PFSK-1 (cell line): ENCODE results near the gene GPR137B.

ENCODE experiments used
- FOXP2 ChIP-seq: optimal IDR thresholded peaks from 2 replicates; pipeline ENCODE3; 2011; ENCODE audit warnings: borderline replicate concordance, control low read depth, inconsistent platforms; ENCODE audit not compliant: insufficient read depth; ENCODE audit errors: extremely low read length, extremely low read depth
- POLR2AphosphoS5 ChIP-seq: IDR thresholded peaks from 2 replicates; pipeline ENCODE4 v1.6.1; 2012; ENCODE audit warnings: low read depth, mild to moderate bottlenecking, control low read depth, low read length, moderate library complexity
- SIN3A ChIP-seq: IDR thresholded peaks from 2 replicates; pipeline ENCODE4 v1.6.1; 2012; ENCODE audit warnings: mild to moderate bottlenecking, low read length, moderate library complexity, borderline replicate concordance; ENCODE audit not compliant: insufficient read depth
- TAF1 ChIP-seq: IDR thresholded peaks from 2 replicates; pipeline ENCODE4 v1.6.1; 2012; ENCODE audit warnings: low read length, control low read depth, borderline replicate concordance; ENCODE audit not compliant: insufficient read depth
- TF ChIP-seq, protein P1 (sequence below), 2 experiments: IDR thresholded peaks; 2 replicates each; pipeline versions ENCODE4 v1.6.1 to v1.8.0; 2011 to 2012; ENCODE audit warnings: low read depth in 2 of 2, low read length in 2 of 2, control low read depth in 1 of 2, inconsistent platforms in 1 of 2, mild to moderate bottlenecking in 1 of 2, moderate library complexity in 1 of 2; ENCODE audit not compliant: insufficient read depth in 1 of 2

The GPR137B gene

DNA sequence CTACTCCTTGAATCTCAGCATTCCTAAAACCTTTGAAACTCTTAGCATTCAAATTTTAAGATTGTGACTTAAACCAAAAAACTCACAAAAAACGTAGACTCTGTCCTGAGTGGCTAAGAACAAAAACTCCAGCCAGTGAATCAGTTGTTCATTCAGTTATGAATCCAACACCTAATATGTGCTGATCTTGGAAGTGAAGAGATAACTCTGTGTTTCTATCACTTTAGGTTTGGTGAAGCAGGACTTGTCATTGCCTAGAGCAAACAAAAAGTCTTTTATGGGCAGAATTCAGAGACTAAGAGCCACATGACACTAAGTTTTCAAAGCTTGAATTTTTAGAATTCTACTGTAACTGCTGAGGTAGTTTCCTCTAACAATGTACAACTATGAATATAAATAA, 10.4 kb upstream of the GPR137B start:
- TF ChIP-seq SIN3A (no peak), TAF1 (no peak), FOXP2 (no peak), POLR2AphosphoS5 (no peak)
- TF ChIP-seq, protein P1, sequence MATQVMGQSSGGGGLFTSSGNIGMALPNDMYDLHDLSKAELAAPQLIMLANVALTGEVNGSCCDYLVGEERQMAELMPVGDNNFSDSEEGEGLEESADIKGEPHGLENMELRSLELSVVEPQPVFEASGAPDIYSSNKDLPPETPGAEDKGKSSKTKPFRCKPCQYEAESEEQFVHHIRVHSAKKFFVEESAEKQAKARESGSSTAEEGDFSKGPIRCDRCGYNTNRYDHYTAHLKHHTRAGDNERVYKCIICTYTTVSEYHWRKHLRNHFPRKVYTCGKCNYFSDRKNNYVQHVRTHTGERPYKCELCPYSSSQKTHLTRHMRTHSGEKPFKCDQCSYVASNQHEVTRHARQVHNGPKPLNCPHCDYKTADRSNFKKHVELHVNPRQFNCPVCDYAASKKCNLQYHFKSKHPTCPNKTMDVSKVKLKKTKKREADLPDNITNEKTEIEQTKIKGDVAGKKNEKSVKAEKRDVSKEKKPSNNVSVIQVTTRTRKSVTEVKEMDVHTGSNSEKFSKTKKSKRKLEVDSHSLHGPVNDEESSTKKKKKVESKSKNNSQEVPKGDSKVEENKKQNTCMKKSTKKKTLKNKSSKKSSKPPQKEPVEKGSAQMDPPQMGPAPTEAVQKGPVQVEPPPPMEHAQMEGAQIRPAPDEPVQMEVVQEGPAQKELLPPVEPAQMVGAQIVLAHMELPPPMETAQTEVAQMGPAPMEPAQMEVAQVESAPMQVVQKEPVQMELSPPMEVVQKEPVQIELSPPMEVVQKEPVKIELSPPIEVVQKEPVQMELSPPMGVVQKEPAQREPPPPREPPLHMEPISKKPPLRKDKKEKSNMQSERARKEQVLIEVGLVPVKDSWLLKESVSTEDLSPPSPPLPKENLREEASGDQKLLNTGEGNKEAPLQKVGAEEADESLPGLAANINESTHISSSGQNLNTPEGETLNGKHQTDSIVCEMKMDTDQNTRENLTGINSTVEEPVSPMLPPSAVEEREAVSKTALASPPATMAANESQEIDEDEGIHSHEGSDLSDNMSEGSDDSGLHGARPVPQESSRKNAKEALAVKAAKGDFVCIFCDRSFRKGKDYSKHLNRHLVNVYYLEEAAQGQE (IDR thresholded peaks at IDR 0.05; ENCODE audit: insufficient read depth in 1 of 2, low read depth in 2 of 2, low read length in 2 of 2): no peak

DNA sequence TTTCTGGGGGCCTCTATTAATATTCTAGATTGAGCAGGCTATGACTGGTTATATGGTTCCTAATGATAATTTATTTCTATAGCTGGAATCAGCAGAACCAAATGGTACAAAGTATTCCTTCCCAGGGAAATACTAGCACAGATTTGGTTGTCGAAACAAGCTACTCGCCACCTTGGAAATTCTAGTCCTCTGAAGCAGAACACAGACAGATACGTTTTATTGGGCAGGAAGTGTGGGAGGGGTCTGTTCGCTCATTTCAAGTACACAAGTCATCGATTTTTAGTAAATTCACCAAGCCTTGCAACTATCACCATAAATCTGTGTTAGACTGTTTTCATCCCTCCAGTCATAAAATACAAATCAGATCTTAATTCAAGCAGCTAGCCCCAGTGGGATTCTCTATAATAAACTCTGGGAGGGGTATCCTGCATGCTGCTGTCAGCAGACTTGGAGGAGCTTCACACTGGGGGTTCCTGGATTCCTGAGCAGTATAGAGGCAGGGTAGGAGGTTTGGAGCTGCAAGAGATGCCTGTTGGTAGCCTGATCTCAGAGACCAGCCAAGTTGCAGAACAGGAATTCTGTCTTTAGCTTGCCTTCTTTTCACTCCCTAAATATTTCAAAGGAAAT, 9.8 kb upstream of the GPR137B start:
- TF ChIP-seq FOXP2: no peak
- no peak for TF ChIP-seq SIN3A
- no peak for TF ChIP-seq TAF1
- no peak for TF ChIP-seq POLR2AphosphoS5
- TF ChIP-seq, protein P1 (IDR thresholded peaks at IDR 0.05; ENCODE audit: insufficient read depth in 1 of 2, low read depth in 2 of 2, low read length in 2 of 2): no peak

DNA sequence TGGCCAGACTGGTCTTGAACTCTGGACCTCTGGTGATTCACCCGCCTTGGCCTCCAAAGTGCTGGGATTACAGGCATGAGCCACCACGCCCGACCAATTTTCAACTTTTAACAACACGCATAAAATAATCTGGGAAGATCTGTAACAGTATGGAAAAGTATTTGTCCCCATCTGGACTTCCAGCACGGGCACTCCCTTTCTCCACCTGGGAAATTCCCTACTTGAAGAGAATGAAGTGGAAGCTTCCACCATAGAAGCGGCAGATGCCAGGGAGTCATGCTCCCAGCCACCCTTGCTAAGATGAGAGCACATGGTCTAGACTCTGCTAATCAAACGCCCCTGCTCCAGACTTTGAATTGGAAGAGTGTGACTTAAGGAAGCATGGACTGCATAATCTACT, 9.0 kb upstream of the GPR137B start:
- no peak for TF ChIP-seq TAF1
- TF ChIP-seq, protein P1 (IDR thresholded peaks at IDR 0.05; ENCODE audit: insufficient read depth in 1 of 2, low read depth in 2 of 2, low read length in 2 of 2): no peak
- TF ChIP-seq POLR2AphosphoS5: no peak
- TF ChIP-seq FOXP2: no peak
- TF ChIP-seq SIN3A: no peak

DNA sequence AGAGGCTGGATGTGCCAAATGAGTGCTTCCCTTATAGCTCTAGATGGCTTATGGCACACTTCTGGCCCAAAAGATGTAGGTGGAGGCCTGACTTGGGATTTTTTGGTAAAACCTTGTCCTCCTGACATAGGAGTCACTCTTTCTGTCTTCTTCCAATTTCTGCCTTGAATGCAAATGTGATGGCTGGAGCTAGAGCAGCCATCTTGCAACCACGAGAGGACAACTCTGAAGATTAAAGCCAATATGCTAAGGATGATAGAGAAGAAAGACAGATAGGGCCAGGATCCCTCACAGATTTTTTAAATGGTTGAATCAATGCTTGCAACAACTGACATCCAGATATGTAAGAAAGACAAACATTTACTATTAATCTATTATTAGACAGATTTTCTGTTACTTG, 8.5 kb upstream of the GPR137B start:
- TF ChIP-seq FOXP2: no peak
- TF ChIP-seq POLR2AphosphoS5: no peak
- TF ChIP-seq, protein P1 (IDR thresholded peaks at IDR 0.05; ENCODE audit: insufficient read depth in 1 of 2, low read depth in 2 of 2, low read length in 2 of 2): no peak
- no peak for TF ChIP-seq SIN3A
- TF ChIP-seq TAF1: no peak

DNA sequence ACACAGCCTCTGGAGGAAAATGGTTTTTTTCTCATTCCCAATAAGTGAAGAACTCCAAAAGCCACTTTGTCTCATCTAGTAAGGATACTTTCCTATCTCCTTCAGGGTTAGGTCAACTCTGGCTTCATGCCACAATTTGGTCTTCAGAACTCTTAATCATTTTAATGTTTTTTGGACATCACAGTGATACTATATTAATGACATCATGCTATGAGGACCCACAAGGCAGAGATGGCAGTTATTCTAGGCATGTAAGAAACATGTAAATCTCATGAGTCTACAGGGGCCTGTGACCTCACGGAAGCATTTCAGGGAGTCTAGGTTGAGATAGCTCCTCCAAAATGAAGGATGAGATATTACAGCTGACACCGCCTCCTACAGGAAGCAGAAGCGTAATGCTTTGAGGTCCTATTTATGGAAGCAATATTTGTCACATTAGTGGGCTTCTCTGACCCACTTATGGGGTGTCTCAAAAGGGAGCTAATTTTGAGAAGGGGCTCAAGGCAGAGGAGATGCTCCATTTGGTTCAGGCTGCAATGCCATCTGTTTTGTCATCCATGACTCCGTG, 5.0 kb upstream of the GPR137B start:
- TF ChIP-seq, protein P1 (IDR thresholded peaks at IDR 0.05; ENCODE audit: insufficient read depth in 1 of 2, low read depth in 2 of 2, low read length in 2 of 2): no peak
- TF ChIP-seq FOXP2 (no peak), POLR2AphosphoS5 (no peak), TAF1 (no peak), SIN3A (no peak)
